Right ventricle myocardium superior (tissue), 1 donor: ENCODE results near the gene RHAG. TPM values are rescaled to one million over a fixed set of nuclear protein-coding genes. Genes with fewer than 3 reads are reported as not detected.

Source experiments
- ATAC-seq: fragments of 200-7000 bp; cut with Tn5 transposase; one replicate; pipeline ENCODE4 v1.9.1; 2020; ENCODE audit warnings: mild to moderate bottlenecking; ENCODE audit not compliant: poor library complexity
- DNase-seq: peaks from one replicate; pipeline ENCODE4 v3.0.0-alpha.2; 2020
- intact Hi-C: fragments of 100-400 bp; cut with DNase I; formaldehyde crosslinking; loops from one replicate; pipeline ENCODE4 v1.11.2; 2022
- total RNA-seq: library from RNA; stranded (reverse); fragmentation: NEBNext Ultra II Directional; extraction: Animal tissue kit (Norgen Biotek cat#: 25700); gene quantifications from one replicate; pipeline ENCODE4 v1.2.1, GENCODE V29; 2021
- donor health status: DM: no; HTN: yes; CAD: no; lungs with severe emphysema.

The RHAG gene
- total RNA-seq, 1 donor from 2014 or later, result 0.62 TPM

DNA sequence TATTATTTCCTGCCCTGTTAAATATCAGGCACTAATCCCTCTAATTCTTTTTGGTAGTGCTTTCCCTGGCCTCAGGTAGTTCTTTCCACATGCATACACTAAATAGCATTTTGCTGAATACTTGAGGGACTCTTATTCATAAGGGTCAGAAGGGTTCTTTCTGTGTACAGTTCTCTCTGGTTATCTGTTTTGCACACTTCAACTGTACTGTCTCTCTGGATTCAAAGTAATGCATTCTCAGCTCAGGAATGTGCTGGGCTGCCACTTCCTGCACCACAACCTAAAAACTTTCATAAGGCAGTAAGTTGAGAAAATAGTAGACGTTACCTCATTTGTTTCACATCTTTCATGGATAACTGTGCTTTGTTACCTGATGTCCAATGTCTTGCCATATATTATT lies 54.1 kb downstream of the RHAG start:
- DNase-seq, result no peak
- intact Hi-C loops, result no loop called here
- no peak for ATAC-seq

DNA sequence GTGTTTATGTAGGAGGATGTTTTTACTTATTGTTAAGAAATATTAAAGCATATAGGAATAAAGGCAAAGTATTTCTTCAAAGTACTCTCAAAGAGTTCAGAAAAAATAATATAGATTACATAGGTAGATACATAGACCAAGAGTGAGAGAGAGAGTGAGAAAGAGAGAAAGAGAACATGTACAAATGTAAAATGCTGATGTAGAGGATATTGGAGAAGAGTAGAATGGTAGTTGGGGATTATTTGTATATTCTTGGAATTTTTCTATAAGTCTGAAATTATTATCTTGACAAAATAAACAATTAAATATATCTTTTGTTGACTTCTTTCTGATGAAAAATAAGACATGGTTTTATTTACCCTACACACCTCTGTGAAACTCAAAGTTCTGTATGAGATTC lies 57.0 kb downstream of the RHAG start:
- intact Hi-C loops, result no loop called here
- ATAC-seq (no peak), DNase-seq (no peak)

DNA sequence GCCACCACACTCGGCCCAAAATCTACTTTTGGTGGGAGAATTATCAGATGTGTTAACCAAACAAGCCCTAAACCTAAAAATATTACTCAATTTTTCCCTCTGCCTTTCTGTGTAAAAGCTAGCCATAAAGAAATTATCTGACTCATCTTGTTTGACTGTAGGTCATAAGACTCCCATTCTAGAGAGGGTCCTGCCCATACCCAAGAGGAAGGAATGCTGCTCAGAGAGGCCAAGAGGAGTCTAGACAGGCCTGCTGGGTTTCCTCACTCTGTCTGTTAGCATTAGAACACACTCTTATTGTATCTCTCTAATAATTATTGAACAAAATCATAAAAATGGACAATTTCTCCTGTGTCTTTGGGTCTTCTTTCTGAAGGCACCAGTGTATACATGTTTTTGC lies 60.0 kb downstream of the RHAG start:
- intact Hi-C loops, result no loop called here
- ATAC-seq (no peak), DNase-seq (no peak)

DNA sequence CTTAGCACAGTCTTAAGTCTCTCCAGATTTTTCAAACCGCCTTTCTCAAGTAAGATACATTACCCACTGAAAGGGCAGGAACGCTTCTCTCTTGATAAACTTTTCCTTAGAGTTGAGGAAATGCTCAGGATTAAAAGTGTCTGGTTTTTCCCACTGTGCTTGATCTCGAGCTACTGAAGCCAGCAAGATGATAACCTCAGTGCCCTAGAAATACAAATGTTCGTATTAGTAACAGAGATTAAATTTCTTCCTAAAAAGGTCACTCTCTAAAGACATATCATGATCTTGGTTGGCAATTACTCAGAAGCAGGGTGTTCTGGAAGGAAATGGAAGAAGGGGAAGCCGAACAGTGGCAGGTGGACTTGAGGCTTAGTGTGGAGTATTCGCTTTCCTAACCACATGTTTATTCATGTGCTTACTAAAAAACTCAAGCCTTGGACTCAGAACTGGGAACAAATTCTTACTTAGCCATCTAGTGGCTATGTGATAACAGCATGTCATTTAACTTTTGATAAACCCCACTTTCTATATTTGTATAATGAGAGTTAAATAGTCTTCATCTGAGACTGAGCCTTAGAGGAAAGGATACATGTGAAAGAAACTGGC lies 66.1 kb downstream of the RHAG start:
- intact Hi-C loops, result no loop called here
- no peak for ATAC-seq
- DNase-seq, result no peak

DNA sequence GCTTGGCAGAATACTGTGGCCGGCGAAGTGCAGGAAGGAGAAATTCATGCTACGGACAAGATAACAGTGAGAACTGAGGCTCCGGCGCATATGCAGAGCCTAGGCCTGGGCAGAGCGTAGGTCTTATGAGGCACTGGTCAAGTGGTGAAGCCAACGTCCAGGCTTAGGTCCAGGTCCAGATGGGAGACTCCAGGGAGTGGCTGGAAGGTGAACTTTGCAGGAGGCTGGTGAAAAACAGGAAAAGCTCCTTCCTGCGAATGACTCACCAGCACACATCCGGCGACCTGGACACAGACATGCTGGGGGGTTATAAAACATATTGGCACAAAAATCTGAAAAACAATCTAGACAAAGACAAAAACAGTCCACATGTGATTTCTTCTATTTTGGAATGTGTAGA lies 70.8 kb downstream of the RHAG start:
- no peak for DNase-seq
- intact Hi-C loops, result no loop called here
- no peak for ATAC-seq

DNA sequence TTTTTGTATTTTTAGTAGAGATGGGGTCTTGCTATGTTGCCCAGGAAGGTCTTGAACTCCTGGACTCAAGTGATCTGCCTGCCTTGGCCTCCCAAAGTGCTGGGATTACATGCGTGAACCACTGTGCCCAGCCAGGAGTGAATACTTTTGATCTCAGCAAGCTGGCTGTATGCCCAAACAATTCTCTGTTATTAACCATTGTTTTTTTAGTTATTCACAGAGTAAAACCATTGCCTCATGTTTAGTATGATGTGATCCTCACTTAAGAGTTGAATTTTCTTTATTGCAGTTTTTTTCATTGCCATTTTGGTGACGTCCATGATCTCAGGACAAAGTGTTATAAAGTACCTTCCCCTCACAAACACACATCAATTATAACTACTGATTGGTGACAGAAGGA lies 71.4 kb downstream of the RHAG start:
- ATAC-seq (no peak), DNase-seq (no peak)
- intact Hi-C loops, result no loop called here

DNA sequence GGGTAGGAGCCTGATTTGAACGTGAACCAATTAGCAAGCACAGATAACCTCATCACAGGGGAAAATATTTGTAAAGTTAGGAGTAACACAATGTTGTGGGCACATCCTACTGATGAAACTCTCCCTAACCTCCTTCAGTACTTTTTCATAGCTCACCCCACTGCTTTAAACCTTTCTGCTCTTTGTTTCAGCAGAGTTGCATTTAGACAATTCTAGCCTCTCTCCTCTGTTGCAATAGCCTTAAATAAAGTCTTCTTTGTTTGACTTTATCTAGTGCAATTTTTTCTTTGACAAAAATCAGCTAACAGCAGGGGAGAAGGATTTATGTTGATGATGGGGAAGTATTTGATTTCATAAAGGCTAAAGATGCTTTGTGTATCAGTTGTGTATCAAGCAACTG lies 72.1 kb downstream of the RHAG start:
- ATAC-seq, result no peak
- intact Hi-C loops, result no loop called here

DNA sequence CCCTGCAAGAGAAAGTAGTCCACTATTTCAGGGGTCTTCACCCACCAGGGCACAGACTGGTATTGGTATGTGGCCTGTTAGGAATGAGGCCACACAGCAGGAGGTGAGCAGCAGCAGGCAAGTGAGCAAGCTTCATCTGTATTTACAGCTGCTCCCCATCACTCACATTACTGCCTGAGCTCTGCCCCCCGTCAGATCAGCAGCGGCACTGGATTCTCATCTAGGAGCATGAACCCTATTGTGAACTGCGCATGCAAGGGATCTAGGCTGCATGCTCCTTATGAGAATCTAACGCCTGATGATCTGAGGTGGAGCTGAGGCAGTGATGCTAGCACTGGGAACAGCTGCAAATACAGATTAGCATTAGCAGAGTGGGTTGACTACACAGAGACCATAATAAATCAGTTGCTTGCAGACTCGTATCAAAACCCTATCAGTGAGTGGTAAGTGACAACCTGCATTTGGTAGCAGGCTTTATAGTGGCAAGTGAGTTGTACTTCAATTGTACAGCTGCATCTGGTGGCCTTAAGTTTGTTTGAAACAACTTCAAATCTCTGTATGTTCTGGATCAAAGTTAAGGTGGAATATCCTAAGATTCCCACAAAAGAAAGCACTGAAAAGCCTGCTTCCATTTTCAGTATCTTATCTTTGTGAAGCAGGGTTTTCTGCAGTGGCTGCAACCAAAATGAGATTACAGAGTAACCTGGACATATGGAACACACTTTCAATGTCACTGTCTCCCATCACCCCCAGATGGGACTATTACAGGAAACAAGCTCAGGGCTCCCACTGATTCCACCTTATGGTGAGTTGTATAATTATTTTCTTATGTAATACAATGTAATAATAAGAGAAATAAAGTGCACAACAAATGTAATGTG lies 73.4 kb downstream of the RHAG start:
- intact Hi-C loops, result no loop called here
- ATAC-seq, result no peak

More for the DNA sequence above, 72.1 kb downstream of the RHAG start:
- no peak for DNase-seq

DNA sequence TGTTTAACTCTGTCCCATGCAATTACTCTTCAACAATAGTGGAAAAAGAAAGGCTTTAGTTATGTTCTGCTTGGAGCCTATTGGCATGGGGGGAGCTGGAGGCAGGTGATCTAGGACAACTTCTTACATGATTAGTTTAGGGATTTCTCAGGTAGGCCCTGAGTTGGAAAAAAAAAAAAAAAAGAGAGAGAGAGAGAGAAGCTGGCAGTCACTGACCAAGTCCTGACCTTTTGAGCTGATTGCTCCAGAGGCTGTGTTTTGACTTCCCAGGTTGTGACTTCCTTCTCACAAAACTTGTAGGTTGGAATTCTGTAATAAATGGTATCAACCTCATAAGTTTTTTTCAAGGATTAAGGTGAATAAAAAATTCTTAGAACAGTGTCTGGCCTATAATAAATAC lies 78.4 kb downstream of the RHAG start:
- ATAC-seq, result no peak
- DNase-seq, result no peak
- intact Hi-C loops, result no loop called here

More for the DNA sequence above, 73.4 kb downstream of the RHAG start:
- no peak for DNase-seq

DNA sequence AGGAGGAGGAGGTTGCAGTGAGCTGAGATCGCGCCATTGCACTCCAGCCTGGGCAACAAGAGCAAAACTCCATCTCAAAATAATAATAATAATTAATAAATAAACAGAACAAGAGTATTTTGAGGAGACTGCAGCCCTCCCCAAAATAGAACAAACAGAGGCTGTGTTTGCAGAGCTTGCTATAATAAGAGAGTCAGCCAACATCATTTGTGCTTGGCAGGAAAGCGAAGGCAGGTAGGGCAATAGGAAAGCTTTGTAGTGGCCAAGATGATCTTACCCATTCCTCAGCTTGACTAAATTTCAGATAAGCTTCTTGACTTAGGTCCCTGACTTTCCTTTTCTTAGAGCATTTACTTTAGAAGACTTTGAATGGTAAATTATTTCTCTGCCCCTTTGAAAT lies 79.5 kb downstream of the RHAG start:
- intact Hi-C loops, result no loop called here

DNA sequence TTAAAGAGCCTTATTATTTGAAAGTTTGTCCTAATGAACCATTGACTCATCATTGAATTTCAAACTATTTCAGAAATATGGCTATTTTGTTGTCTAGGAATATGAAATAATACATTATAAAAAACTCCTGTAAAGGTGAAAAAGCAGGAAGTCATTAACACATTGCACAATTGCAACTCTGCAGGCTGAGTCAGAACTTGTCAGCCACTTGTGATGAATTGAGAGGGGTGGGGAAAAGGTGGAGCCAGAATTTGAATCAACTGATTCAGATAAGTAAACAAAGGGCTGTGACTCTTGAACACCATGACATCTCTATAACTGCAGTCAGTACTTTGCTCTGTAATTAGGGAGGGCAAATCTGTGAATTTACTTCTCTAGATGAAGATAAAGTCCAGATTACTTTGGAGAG lies 80.2 kb downstream of the RHAG start:
- intact Hi-C loops, result no loop called here
- ATAC-seq (no peak), DNase-seq (no peak)

More for the DNA sequence above, 79.5 kb downstream of the RHAG start:
- DNase-seq (no peak), ATAC-seq (no peak)

DNA sequence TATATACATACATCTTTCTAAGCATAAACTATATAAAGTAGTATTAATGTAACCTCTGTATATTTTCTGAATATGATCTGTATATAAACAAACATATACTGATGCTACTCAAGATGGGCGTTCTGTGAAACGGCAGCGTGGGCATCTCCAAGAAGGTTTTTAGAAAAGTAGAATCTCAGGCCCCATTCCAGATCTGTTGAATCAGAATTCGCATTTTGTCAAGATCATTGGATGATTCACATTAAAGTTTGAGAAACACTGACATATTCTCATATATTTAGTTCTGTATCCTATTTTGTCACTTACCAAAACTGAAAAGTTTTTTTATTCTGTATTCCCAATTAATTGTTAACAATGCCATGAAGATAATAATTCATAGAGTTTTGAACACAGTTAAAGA lies 80.7 kb downstream of the RHAG start:
- intact Hi-C loops, result no loop called here
- no peak for DNase-seq
- ATAC-seq, result no peak

Other genes with a start within 250 kb of the RHAG start
- 33.9 TPM for gene MMUT, start 173.6 kb downstream of the RHAG start, total RNA-seq
- 5.1 TPM for gene CENPQ, start 173.5 kb downstream of the RHAG start, total RNA-seq
- gene GLYATL3, start 136.9 kb downstream of the RHAG start, total RNA-seq, result not detected
- not detected for gene C6orf141, start 86.2 kb downstream of the RHAG start, total RNA-seq
- not detected for gene CRISP2, start 76.7 kb upstream of the RHAG start, total RNA-seq
- not detected for gene CRISP3, start 107.5 kb upstream of the RHAG start, total RNA-seq
- not detected for gene PGK2, start 150.4 kb upstream of the RHAG start, total RNA-seq
- not detected for gene CRISP1, start 229.7 kb upstream of the RHAG start, total RNA-seq